ENCODE results near the gene FTH1.

The FTH1 gene

DNA sequence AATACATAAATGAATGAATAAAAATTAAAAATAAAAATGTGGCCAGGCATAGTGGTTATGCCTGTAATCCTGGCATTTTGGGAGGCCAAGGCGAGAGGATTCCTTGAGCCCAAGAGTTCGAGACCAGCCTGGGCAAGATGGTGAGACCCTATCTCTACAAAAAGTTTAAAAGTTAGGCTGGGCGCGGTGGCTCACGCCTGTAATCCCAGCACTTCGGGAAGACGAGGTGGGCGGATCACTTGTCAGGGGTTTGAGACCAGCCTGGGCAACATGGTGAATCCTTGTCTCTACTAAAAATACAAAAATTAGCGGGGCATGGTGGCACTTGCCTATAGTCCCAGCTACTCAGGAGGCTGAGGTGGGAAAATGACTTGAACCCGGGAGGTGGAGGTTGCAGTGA is 27.0 kb downstream of the FTH1 start:
- Histone ChIP-seq H3K36me3 (ENCODE audit: insufficient read depth, low read length) (no peaks in the 10 kb centered on the region), H3F3A (ENCODE audit: low read depth) (no peaks in the 10 kb centered on the region), H4K20me1 (ENCODE audit: insufficient read depth, low read length, poor library complexity, severe bottlenecking) (no peaks in the 10 kb centered on the region), H3K4me1 (ENCODE audit: insufficient read depth, low read length, poor library complexity, severe bottlenecking) (no peaks in the 10 kb centered on the region), H3K9ac (ENCODE audit: low read depth, low read length, poor library complexity, severe bottlenecking) (no peak overlapping the region), H3K27me3 (ENCODE audit: insufficient read depth, low read length, poor library complexity, severe bottlenecking) (no peaks in the 10 kb centered on the region), H3K79me2 (ENCODE audit: insufficient read depth, low read length) (no peaks in the 10 kb centered on the region), H2AFZ (ENCODE audit: low read length) (no peak overlapping the region), H3K9me3 (ENCODE audit: insufficient read depth, low read depth, low read length) (no peaks in the 10 kb centered on the region), H3K4me3 (ENCODE audit: low read length, poor library complexity, severe bottlenecking) (no peak overlapping the region), H3K4me2 (ENCODE audit: low read depth, low read length, poor library complexity, severe bottlenecking) (no peak overlapping the region), H3K9me2 (replicated peaks; ENCODE audit: low read depth, low read length) (no peaks in the 10 kb centered on the region)
- TF ChIP-seq, protein P1, sequence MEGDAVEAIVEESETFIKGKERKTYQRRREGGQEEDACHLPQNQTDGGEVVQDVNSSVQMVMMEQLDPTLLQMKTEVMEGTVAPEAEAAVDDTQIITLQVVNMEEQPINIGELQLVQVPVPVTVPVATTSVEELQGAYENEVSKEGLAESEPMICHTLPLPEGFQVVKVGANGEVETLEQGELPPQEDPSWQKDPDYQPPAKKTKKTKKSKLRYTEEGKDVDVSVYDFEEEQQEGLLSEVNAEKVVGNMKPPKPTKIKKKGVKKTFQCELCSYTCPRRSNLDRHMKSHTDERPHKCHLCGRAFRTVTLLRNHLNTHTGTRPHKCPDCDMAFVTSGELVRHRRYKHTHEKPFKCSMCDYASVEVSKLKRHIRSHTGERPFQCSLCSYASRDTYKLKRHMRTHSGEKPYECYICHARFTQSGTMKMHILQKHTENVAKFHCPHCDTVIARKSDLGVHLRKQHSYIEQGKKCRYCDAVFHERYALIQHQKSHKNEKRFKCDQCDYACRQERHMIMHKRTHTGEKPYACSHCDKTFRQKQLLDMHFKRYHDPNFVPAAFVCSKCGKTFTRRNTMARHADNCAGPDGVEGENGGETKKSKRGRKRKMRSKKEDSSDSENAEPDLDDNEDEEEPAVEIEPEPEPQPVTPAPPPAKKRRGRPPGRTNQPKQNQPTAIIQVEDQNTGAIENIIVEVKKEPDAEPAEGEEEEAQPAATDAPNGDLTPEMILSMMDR (conservative IDR thresholded peaks at IDR 0.05; ENCODE audit: low read length): no peak
- no peak for TF ChIP-seq EZH2phosphoT487 (IDR thresholded peaks at IDR 0.05; ENCODE audit: borderline replicate concordance)

DNA sequence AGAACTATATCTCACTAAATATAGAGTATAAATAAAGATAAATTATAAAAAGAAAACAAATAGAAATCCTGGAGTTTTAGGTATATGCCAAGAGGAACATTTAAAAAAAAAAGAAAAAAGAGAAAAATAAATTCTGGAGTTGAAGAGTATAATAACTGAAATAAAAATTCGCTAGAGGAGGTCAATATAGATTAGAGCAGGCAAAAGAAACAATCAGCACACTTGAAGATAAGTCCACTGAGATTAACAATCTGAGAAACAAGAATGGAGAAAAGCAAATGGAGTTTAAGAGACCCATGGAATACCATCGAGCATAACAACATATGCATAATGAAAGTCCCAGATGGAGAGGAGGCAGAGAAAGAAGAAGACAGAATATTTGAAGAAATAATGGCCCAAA is 31.6 kb downstream of the FTH1 start:
- Histone ChIP-seq H3K9me3 (ENCODE audit: insufficient read depth, low read depth, low read length) (no peaks in the 10 kb centered on the region; the same call in 1 of the 2 replicates), H3K27me3 (ENCODE audit: insufficient read depth, low read length, poor library complexity, severe bottlenecking) (no peaks in the 10 kb centered on the region), H3K4me3 (ENCODE audit: low read length, poor library complexity, severe bottlenecking) (no peak overlapping the region), H3K4me1 (ENCODE audit: insufficient read depth, low read length, poor library complexity, severe bottlenecking) (no peaks in the 10 kb centered on the region), H3F3A (ENCODE audit: low read depth) (no peaks in the 10 kb centered on the region), H4K20me1 (ENCODE audit: insufficient read depth, low read length, poor library complexity, severe bottlenecking) (no peaks in the 10 kb centered on the region), H3K36me3 (ENCODE audit: insufficient read depth, low read length) (no peaks in the 10 kb centered on the region), H3K9me2 (replicated peaks; ENCODE audit: low read depth, low read length) (no peaks in the 10 kb centered on the region), H2AFZ (ENCODE audit: low read length) (no peak overlapping the region), H3K9ac (ENCODE audit: low read depth, low read length, poor library complexity, severe bottlenecking) (no peak overlapping the region), H3K4me2 (ENCODE audit: low read depth, low read length, poor library complexity, severe bottlenecking) (no peak overlapping the region), H3K79me2 (ENCODE audit: insufficient read depth, low read length) (no peaks in the 10 kb centered on the region)
- TF ChIP-seq, protein P1 (conservative IDR thresholded peaks at IDR 0.05; ENCODE audit: low read length): no peak
- TF ChIP-seq EZH2phosphoT487 (IDR thresholded peaks at IDR 0.05; ENCODE audit: borderline replicate concordance): no peak

DNA sequence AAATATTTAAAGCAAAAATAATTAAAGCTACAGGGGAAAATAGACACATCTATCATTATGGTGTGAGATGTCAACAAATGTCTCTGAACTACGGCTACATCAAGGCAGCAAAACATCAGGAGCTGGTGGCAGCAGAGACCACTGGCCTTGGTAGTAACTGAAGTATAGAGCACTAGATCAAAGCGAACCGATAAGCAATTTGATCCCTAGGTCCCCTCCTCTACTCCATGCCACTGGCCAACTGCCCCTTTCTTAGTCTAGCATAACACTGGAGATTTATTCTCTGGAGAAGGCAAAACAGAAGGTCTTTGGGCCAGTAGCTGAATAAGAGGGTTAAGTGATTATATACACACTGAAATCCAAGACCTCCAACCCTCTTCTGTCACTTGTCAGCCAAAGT is 36.5 kb downstream of the FTH1 start:
- Histone ChIP-seq H3K9ac (ENCODE audit: low read depth, low read length, poor library complexity, severe bottlenecking) (no peak overlapping the region), H3K4me2 (ENCODE audit: low read depth, low read length, poor library complexity, severe bottlenecking) (no peak overlapping the region), H2AFZ (ENCODE audit: low read length) (no peak overlapping the region), H3K36me3 (ENCODE audit: insufficient read depth, low read length) (no peaks in the 10 kb centered on the region), H3K79me2 (ENCODE audit: insufficient read depth, low read length) (no peaks in the 10 kb centered on the region), H3F3A (ENCODE audit: low read depth) (no peaks in the 10 kb centered on the region), H4K20me1 (ENCODE audit: insufficient read depth, low read length, poor library complexity, severe bottlenecking) (no peaks in the 10 kb centered on the region), H3K4me1 (ENCODE audit: insufficient read depth, low read length, poor library complexity, severe bottlenecking) (no peaks in the 10 kb centered on the region), H3K9me3 (ENCODE audit: insufficient read depth, low read depth, low read length) (no peaks in the 10 kb centered on the region; the same call in 1 of the 2 replicates), H3K9me2 (replicated peaks; ENCODE audit: low read depth, low read length) (no peaks in the 10 kb centered on the region), H3K4me3 (ENCODE audit: low read length, poor library complexity, severe bottlenecking) (no peak overlapping the region), H3K27me3 (ENCODE audit: insufficient read depth, low read length, poor library complexity, severe bottlenecking) (no peaks in the 10 kb centered on the region)
- TF ChIP-seq, protein P1 (conservative IDR thresholded peaks at IDR 0.05; ENCODE audit: low read length): no peak
- no peak for TF ChIP-seq EZH2phosphoT487 (IDR thresholded peaks at IDR 0.05; ENCODE audit: borderline replicate concordance)

All from Loucy (cell line).